Measurements from ENCODE around the gene AURKA. TPM values are rescaled to one million over a fixed set of nuclear protein-coding genes. Genes with fewer than 3 reads are reported as not detected.
A peak's percentile ranks its signal among the peaks of the same experiment; 100 is the strongest.

AURKA gene
- total and polyA plus RNA-seq, 9 of the 15 experiments (the other 6 are each of a cell fraction or from before 2014, with no cell fraction given), result 72.7 to 162 (median 113) TPM

- TF ChIP-seq NCOA4 (IDR thresholded peaks at IDR 0.05; ENCODE audit: partially characterized antibody), result no peak
- TF ChIP-seq ZKSCAN3 (CRISPR knock-in tag; IDR thresholded peaks at IDR 0.05), result no peak
- TF ChIP-seq HMGN3 (IDR thresholded peaks at IDR 0.05; ENCODE audit: borderline replicate concordance, extremely low read depth, insufficient read length, low read depth, low read length), result peak; percentile 72
- peak; percentile 40 to 43; a peak in 3 of 4 replicates for TF ChIP-seq MAZ (CRISPR knock-in tag; conservative IDR thresholded peaks at IDR 0.05 in 1 of 2, IDR thresholded peaks at IDR 0.05 in 1 of 2)
- TF ChIP-seq PHF8 (IDR thresholded peaks at IDR 0.05; ENCODE audit: borderline replicate concordance, low read length), result peak; percentile 50; the same call in 1 of the 2 replicates
- peak; percentile 82 for TF ChIP-seq EGR1 (conservative IDR thresholded peaks at IDR 0.05)
- peak in 1 of 2 experiments; percentile 12; a peak in 1 of 4 replicates for TF ChIP-seq RCOR1 (IDR thresholded peaks at IDR 0.05; ENCODE audit: borderline replicate concordance in 1 of 2, low read depth in 2 of 2, low read length in 2 of 2)
- TF ChIP-seq YY1 (IDR thresholded peaks at IDR 0.05; ENCODE audit: borderline replicate concordance in 1 of 3, control insufficient read depth in 1 of 3, extremely low read depth in 1 of 3, insufficient read depth in 3 of 3, insufficient read length in 1 of 3, insufficient replicate concordance in 2 of 3, low read depth in 1 of 3, low read length in 2 of 3), result peak in 2 of 3 experiments; percentile 40 to 61
- no peak for TF ChIP-seq DMBX1 (CRISPR knock-in tag; IDR thresholded peaks at IDR 0.05; ENCODE audit: borderline replicate concordance)
- no peak for TF ChIP-seq NR2C2 (CRISPR knock-in tag; IDR thresholded peaks at IDR 0.05)
- TF ChIP-seq NR2C2 (tag; IDR thresholded peaks at IDR 0.05), result peak; percentile 89
- TF ChIP-seq CBX1 (IDR thresholded peaks at IDR 0.05; ENCODE audit: low read depth), result peak; percentile 22; the same call in 1 of the 2 replicates
- no peak for TF ChIP-seq SFPQ (IDR thresholded peaks at IDR 0.05; ENCODE audit: low read depth, low read length)
- TF ChIP-seq CCNT2 (IDR thresholded peaks at IDR 0.05; ENCODE audit: borderline replicate concordance, extremely low read depth, insufficient read length, low read depth, low read length), result peak; percentile 88
- TF ChIP-seq ZNF263 (CRISPR knock-in tag; IDR thresholded peaks at IDR 0.05; ENCODE audit: borderline replicate concordance), result 0 out of 2 replicates have a peak, but pooled peaks have one; percentile 28
- TF ChIP-seq POLR2G (IDR thresholded peaks at IDR 0.05; ENCODE audit: low read depth, low read length), result peak; percentile 73
- peak; percentile 82 for TF ChIP-seq ZBTB7A (IDR thresholded peaks at IDR 0.05; ENCODE audit: borderline replicate concordance, control insufficient read depth, low read depth, low read length)
- 0 out of 2 replicates have a peak, but pooled peaks have one; percentile 28 for TF ChIP-seq GATAD2B (IDR thresholded peaks at IDR 0.05; ENCODE audit: borderline replicate concordance)
- peak; percentile 42; the same call in 1 of the 2 replicates for TF ChIP-seq SIN3B (IDR thresholded peaks at IDR 0.05; ENCODE audit: low read depth)
Observed at GRCh38 chr20:56358600-56359211, 33.3 kb downstream of the AURKA start, which contains the start of gene FAM210B (continued).

Measured in K562 (cell line).